ENCODE results near the gene SULT4A1. TPM values are rescaled to one million over a fixed set of nuclear protein-coding genes. Genes with fewer than 3 reads are reported as not detected.

The SULT4A1 gene
- total and polyA plus RNA-seq, 2 of the 8 experiments (the other 6 are each of a cell fraction or from before 2014, with no cell fraction given) = 9.1 to 11.8 TPM

- TF ChIP-seq RBBP5 (IDR thresholded peaks at IDR 0.05; ENCODE audit: borderline replicate concordance, low read depth, low read length) = no peak
- no peak for TF ChIP-seq SP2 (IDR thresholded peaks at IDR 0.05; ENCODE audit: low read length)
- no peak for TF ChIP-seq NANOG (IDR thresholded peaks at IDR 0.05; ENCODE audit: insufficient read depth, low read depth, low read length, poor library complexity, severe bottlenecking)
- no peak for TF ChIP-seq RXRA (IDR thresholded peaks at IDR 0.05; ENCODE audit: insufficient read depth, low read depth, low read length)
- no peak for TF ChIP-seq GABPA (IDR thresholded peaks at IDR 0.05; ENCODE audit: borderline replicate concordance, insufficient read depth, low read length)
- TF ChIP-seq CEBPB (IDR thresholded peaks at IDR 0.05; ENCODE audit: low read depth, low read length) = no peak
- TF ChIP-seq POLR2AphosphoS5 (IDR thresholded peaks at IDR 0.05; ENCODE audit: low read depth, low read length) = no peak
- no peak for TF ChIP-seq BACH1 (IDR thresholded peaks at IDR 0.05; ENCODE audit: low read length)
Measured at GRCh38 chr22:43843783-43844530, 18.4 kb downstream of the SULT4A1 start (continued).
